Hepatocyte (in vitro differentiated cells): ENCODE data around the gene CORIN.

Source experiments
- CTCF ChIP-seq: fragments of 200-600 bp; sonication (generic); IDR thresholded peaks from 2 replicates; pipeline ENCODE4 v1.5.1; 2016; ENCODE audit warnings: antibody characterized with exemption, mild to moderate bottlenecking; ENCODE audit not compliant: poor library complexity
- EZH2 ChIP-seq: fragments of 200-600 bp; sonication (generic); IDR thresholded peaks from 2 replicates; pipeline ENCODE4 v1.6.1; 2016; ENCODE audit warnings: antibody characterized with exemption, mild to moderate bottlenecking, borderline replicate concordance

DNA sequence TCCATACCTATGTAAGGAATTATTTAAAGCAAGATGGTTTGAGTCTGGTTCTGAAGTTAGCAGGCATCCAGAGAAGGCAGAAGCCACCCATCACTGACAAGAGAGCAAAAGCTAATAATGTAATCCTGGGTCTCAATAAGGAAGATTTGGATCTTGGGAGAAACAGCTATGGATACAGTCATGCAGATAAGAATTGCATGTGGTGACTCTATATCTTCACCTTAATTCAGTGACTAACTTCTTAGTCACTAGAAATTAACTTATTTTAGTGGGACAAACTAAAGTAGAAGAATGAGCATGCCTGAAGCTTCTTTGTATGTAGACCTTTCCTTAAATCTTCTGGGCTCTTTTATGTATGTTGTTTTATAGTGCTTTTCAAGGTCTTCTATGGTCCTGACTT, 286.2 kb downstream of the CORIN start:
- TF ChIP-seq CTCF: no peak
- no peak for TF ChIP-seq EZH2
